Liver (tissue), 9 donors: ENCODE results near the gene PCTP. TPM values are rescaled to one million over a fixed set of nuclear protein-coding genes. Genes with fewer than 3 reads are reported as not detected.

Experiments
- DNase-seq: peaks from one replicate; pipeline ENCODE4 v3.0.0-alpha.2; 2017; ENCODE audit warnings: low spot score
- H3K27ac ChIP-seq, 2 donors: one replicate each; pipeline ENCODE4 v1.7.0; 2013; ENCODE audit warnings: inconsistent platforms in 2 of 2, low read length in 2 of 2, control low read depth in 1 of 2, low read depth in 1 of 2, mild to moderate bottlenecking in 1 of 2
- H3K27me3 ChIP-seq, 4 donors: one replicate each; pipeline versions ENCODE4 v1.6.1 to v1.7.0; 2013; ENCODE audit warnings: low read length in 3 of 4, inconsistent platforms in 1 of 4, mild to moderate bottlenecking in 1 of 4, moderate library complexity in 1 of 4; ENCODE audit not compliant: control insufficient read depth in 4 of 4, insufficient read depth in 4 of 4
- H3K36me3 ChIP-seq, 4 donors: one replicate each; pipeline versions ENCODE4 v1.6.1 to v1.7.0; 2013; ENCODE audit warnings: low read length in 3 of 4, mild to moderate bottlenecking in 3 of 4, low read depth in 1 of 4, moderate library complexity in 1 of 4; ENCODE audit not compliant: control insufficient read depth in 4 of 4, insufficient read depth in 3 of 4
- H3K4me1 ChIP-seq, 4 donors: one replicate each; pipeline versions ENCODE4 v1.6.1 to v1.7.0; 2013; ENCODE audit warnings: low read length in 3 of 4, mild to moderate bottlenecking in 3 of 4, moderate library complexity in 1 of 4; ENCODE audit not compliant: control insufficient read depth in 4 of 4, insufficient read depth in 4 of 4
- H3K4me3 ChIP-seq, 3 donors: one replicate each; pipeline versions ENCODE4 v1.6.1 to v1.7.0; 2013; ENCODE audit warnings: low read length in 3 of 3, control low read depth in 1 of 3, low read depth in 1 of 3, mild to moderate bottlenecking in 1 of 3
- H3K9ac ChIP-seq, 2 donors: one replicate each; pipeline ENCODE4 v1.7.0; 2013; ENCODE audit warnings: low read length in 2 of 2, mild to moderate bottlenecking in 2 of 2, moderate library complexity in 2 of 2, control low read depth in 1 of 2, low read depth in 1 of 2
- H3K9me3 ChIP-seq, 4 donors: one replicate each; pipeline versions ENCODE4 v1.6.1 to v1.7.0; 2013; ENCODE audit warnings: low read length in 3 of 4; ENCODE audit not compliant: control insufficient read depth in 4 of 4
- EGR1 ChIP-seq, 2 donors: IDR thresholded peaks; 2 replicates each; pipeline ENCODE4 v1.6.1; 2016 to 2018; ENCODE audit warnings: antibody characterized with exemption in 2 of 2, low read depth in 2 of 2
- FOXA1 ChIP-seq: IDR thresholded peaks from 2 replicates; pipeline ENCODE4 v1.6.1; 2016; ENCODE audit warnings: antibody characterized with exemption
- FOXA2 ChIP-seq: IDR thresholded peaks from 2 replicates; pipeline ENCODE4 v1.6.1; 2016; ENCODE audit warnings: antibody characterized with exemption
- GABPA ChIP-seq, 2 donors: IDR thresholded peaks in 1 of 2; conservative IDR thresholded peaks in 1 of 2; 2 replicates each; pipeline ENCODE4 v1.6.1; 2016; ENCODE audit warnings: antibody characterized with exemption in 2 of 2, mild to moderate bottlenecking in 1 of 2, moderate library complexity in 1 of 2
- HNF4A ChIP-seq, 2 donors: conservative IDR thresholded peaks; 2 replicates each; pipeline ENCODE4 v1.6.1; 2016; ENCODE audit warnings: antibody characterized with exemption in 2 of 2, mild to moderate bottlenecking in 2 of 2
- HNF4G ChIP-seq: IDR thresholded peaks from 2 replicates; pipeline ENCODE4 v1.6.1; 2016; ENCODE audit warnings: antibody characterized with exemption
- JUND ChIP-seq, 2 donors: IDR thresholded peaks; 2 replicates each; pipeline ENCODE4 v1.6.1; 2016; ENCODE audit warnings: antibody characterized with exemption in 2 of 2
- NR2F2 ChIP-seq: IDR thresholded peaks from 2 replicates; pipeline ENCODE4 v1.6.1; 2016; ENCODE audit warnings: antibody characterized with exemption
- RAD21 ChIP-seq, 2 donors: IDR thresholded peaks; 2 replicates each; pipeline ENCODE4 v1.6.1; 2016; ENCODE audit warnings: antibody characterized with exemption in 2 of 2, mild to moderate bottlenecking in 2 of 2
- RXRA ChIP-seq, 2 donors: IDR thresholded peaks; 2 replicates each; pipeline ENCODE4 v1.6.1; 2017 to 2018; ENCODE audit warnings: antibody characterized with exemption in 2 of 2, mild to moderate bottlenecking in 1 of 2
- SP1 ChIP-seq: IDR thresholded peaks from 2 replicates; pipeline ENCODE4 v1.6.1; 2018; ENCODE audit warnings: antibody characterized with exemption, mild to moderate bottlenecking
- TAF1 ChIP-seq: conservative IDR thresholded peaks from 2 replicates; pipeline ENCODE4 v1.6.1; 2016; ENCODE audit warnings: antibody characterized with exemption, mild to moderate bottlenecking
- YY1 ChIP-seq: IDR thresholded peaks from 2 replicates; pipeline ENCODE4 v1.6.1; 2016; ENCODE audit warnings: antibody characterized with exemption, mild to moderate bottlenecking
- WGBS: extraction: QIAGEN DNeasy Blood & Tissue Kit; methylation state at CpG from one replicate; pipeline ENCODE4 v1.1.7; 2013; 5-methylcytosine and 5-hydroxymethylcytosine counted together
- polyA plus RNA-seq, 2 donors: library from polyadenylated mRNA; stranded (reverse) in 1 of 2; unstranded in 1 of 2; fragments of 200-250 nt in 1 of 2; fragments of >200 nt in 1 of 2; fragmentation: Nextera tagmentation in 1 of 2; extraction: Ambion mirVana in 1 of 2; gene quantifications; one replicate each; pipeline versions ENCODE4 v1.2.1 to v1.2.3, GENCODE V29; 2013 to 2015
- total RNA-seq, 2 donors: library from RNA; depleted of rRNA; stranded (reverse); fragments of >200 nt; gene quantifications; one replicate each; pipeline ENCODE4 v1.2.3, GENCODE V29; 2014
- TF ChIP-seq, protein P1 (sequence below): IDR thresholded peaks from 2 replicates; pipeline ENCODE4 v1.6.1; 2016; ENCODE audit warnings: antibody characterized with exemption
- TF ChIP-seq, protein P2 (sequence below): IDR thresholded peaks from 2 replicates; pipeline ENCODE4 v1.6.1; 2016; ENCODE audit warnings: antibody characterized with exemption
- TF ChIP-seq, protein P3 (sequence below): IDR thresholded peaks from 2 replicates; pipeline ENCODE4 v1.6.1; 2016; ENCODE audit warnings: antibody characterized with exemption, mild to moderate bottlenecking
- TF ChIP-seq, protein P4 (sequence below): fragments of 150-350 bp; IDR thresholded peaks from 2 replicates; pipeline ENCODE4 v1.5.1; 2017; ENCODE audit warnings: improper control_type of control experiment, low read depth, low read length; ENCODE audit not compliant: missing input control
- TF ChIP-seq, protein P5 (sequence below): IDR thresholded peaks from 2 replicates; pipeline ENCODE4 v1.6.1; 2016; ENCODE audit warnings: antibody characterized with exemption
- donor health status: healthy.
- donor health status: healthy.
- donor health status: healthy.
- donor health status: healthy.
- donor health status: healthy.

PCTP gene
- total and polyA plus RNA-seq, 4 donors, result 25.0 to 79.0 (median 55.8) TPM

DNA sequence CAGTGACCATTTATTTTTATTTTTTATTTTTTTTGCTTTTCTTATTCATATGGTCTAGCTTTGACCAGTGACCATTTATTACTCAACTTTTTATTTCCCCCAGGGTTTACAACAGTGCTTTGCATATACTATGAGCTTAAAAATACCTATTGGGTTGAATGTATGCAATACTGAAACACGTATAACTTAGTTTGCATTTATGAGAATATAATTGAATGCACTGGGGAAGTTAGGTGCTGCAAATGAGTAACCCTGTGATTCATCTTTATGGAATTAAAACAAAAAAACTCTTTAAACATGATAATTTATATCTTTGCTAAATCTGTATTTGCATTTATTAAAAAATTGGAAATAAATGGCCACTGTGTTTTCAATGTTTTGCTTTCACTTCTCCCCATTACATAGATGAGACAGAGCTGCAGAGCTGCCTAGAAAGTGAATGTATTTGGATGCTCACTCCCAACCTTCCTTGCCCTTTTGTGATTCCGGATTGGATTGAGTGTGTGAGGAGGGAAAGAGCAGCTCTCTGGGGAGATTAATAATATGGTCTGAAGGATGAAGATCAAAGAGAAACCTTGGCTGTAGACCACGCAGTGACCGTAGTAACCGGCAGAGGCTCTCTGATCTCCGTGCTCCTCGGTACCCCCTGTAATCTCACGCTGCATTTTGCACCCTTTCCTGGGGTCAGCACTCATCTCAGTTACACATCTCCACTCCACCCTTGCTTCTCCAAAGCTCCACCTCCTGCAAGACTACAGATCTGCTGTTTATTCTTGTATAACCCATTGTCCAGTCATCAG, 42.5 kb upstream of the PCTP start:
- TF ChIP-seq RXRA (IDR thresholded peaks at IDR 0.05), result no peak
- TF ChIP-seq, protein P1, sequence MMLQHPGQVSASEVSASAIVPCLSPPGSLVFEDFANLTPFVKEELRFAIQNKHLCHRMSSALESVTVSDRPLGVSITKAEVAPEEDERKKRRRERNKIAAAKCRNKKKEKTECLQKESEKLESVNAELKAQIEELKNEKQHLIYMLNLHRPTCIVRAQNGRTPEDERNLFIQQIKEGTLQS, result no peak
- TF ChIP-seq, protein P2, sequence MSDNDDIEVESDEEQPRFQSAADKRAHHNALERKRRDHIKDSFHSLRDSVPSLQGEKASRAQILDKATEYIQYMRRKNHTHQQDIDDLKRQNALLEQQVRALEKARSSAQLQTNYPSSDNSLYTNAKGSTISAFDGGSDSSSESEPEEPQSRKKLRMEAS, result no peak
- TF ChIP-seq FOXA2, result no peak
- TF ChIP-seq TAF1, result no peak
- no peak for TF ChIP-seq SP1
- TF ChIP-seq, protein P3, sequence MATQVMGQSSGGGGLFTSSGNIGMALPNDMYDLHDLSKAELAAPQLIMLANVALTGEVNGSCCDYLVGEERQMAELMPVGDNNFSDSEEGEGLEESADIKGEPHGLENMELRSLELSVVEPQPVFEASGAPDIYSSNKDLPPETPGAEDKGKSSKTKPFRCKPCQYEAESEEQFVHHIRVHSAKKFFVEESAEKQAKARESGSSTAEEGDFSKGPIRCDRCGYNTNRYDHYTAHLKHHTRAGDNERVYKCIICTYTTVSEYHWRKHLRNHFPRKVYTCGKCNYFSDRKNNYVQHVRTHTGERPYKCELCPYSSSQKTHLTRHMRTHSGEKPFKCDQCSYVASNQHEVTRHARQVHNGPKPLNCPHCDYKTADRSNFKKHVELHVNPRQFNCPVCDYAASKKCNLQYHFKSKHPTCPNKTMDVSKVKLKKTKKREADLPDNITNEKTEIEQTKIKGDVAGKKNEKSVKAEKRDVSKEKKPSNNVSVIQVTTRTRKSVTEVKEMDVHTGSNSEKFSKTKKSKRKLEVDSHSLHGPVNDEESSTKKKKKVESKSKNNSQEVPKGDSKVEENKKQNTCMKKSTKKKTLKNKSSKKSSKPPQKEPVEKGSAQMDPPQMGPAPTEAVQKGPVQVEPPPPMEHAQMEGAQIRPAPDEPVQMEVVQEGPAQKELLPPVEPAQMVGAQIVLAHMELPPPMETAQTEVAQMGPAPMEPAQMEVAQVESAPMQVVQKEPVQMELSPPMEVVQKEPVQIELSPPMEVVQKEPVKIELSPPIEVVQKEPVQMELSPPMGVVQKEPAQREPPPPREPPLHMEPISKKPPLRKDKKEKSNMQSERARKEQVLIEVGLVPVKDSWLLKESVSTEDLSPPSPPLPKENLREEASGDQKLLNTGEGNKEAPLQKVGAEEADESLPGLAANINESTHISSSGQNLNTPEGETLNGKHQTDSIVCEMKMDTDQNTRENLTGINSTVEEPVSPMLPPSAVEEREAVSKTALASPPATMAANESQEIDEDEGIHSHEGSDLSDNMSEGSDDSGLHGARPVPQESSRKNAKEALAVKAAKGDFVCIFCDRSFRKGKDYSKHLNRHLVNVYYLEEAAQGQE, result no peak
- no peak for TF ChIP-seq YY1
- no peak for TF ChIP-seq JUND (IDR thresholded peaks at IDR 0.05)
- TF ChIP-seq GABPA (IDR thresholded peaks at IDR 0.05 in 1 of 2, conservative IDR thresholded peaks at IDR 0.05 in 1 of 2), result no peak
- no peak for TF ChIP-seq FOXA1
- no peak for TF ChIP-seq HNF4G
- H3K4me1 ChIP-seq, result peaks cover 0 to 6% (median 4%) of the 10 kb centered on the region in 4 donors
- WGBS, result 63% methylated on average over 8 of the region's 8 CpGs
- no peaks in the 10 kb centered on the region for H3K27me3 ChIP-seq
- DNase-seq, result no peak
- H3K36me3 ChIP-seq, result no peaks in the 10 kb centered on the region
- H3K9ac ChIP-seq, result no peak overlapping the region
- H3K9me3 ChIP-seq, result no peaks in the 10 kb centered on the region
- no peak overlapping the region for H3K27ac ChIP-seq
- H3K4me3 ChIP-seq, result no peak overlapping the region

DNA sequence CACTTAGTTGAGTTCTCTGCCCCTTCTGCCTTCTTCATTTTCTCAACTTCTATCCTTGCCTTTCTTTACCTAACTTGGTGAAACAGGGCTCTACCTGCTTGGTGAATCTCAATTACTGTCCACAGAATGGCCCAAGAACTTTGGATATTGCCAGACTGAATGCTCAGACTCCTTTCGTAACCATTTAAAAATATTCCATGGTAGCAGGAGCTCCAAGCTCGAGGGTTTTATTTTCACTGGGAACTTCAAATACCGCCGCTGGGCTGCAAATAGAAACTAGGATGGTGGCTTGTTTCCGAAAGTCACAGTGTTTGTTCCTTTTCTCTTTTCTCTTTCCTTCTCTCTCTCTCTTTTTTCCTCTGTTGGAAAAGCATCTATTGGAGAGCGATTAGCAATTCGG, 41.4 kb upstream of the PCTP start:
- TF ChIP-seq FOXA2, result no peak
- TF ChIP-seq EGR1 (IDR thresholded peaks at IDR 0.05; ENCODE audit: low read depth in 2 of 2), result no peak
- no peak for TF ChIP-seq RXRA (IDR thresholded peaks at IDR 0.05)
- TF ChIP-seq HNF4G, result no peak
- TF ChIP-seq, protein P4, sequence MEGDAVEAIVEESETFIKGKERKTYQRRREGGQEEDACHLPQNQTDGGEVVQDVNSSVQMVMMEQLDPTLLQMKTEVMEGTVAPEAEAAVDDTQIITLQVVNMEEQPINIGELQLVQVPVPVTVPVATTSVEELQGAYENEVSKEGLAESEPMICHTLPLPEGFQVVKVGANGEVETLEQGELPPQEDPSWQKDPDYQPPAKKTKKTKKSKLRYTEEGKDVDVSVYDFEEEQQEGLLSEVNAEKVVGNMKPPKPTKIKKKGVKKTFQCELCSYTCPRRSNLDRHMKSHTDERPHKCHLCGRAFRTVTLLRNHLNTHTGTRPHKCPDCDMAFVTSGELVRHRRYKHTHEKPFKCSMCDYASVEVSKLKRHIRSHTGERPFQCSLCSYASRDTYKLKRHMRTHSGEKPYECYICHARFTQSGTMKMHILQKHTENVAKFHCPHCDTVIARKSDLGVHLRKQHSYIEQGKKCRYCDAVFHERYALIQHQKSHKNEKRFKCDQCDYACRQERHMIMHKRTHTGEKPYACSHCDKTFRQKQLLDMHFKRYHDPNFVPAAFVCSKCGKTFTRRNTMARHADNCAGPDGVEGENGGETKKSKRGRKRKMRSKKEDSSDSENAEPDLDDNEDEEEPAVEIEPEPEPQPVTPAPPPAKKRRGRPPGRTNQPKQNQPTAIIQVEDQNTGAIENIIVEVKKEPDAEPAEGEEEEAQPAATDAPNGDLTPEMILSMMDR, result no peak
- TF ChIP-seq YY1, result no peak
- TF ChIP-seq TAF1, result no peak
- TF ChIP-seq, protein P1, result no peak
- no peak for TF ChIP-seq FOXA1
- TF ChIP-seq, protein P2, result no peak
- TF ChIP-seq RAD21 (IDR thresholded peaks at IDR 0.05), result no peak
- TF ChIP-seq JUND (IDR thresholded peaks at IDR 0.05), result no peak
- TF ChIP-seq, protein P3, result no peak
- TF ChIP-seq NR2F2, result no peak
- TF ChIP-seq, protein P5, sequence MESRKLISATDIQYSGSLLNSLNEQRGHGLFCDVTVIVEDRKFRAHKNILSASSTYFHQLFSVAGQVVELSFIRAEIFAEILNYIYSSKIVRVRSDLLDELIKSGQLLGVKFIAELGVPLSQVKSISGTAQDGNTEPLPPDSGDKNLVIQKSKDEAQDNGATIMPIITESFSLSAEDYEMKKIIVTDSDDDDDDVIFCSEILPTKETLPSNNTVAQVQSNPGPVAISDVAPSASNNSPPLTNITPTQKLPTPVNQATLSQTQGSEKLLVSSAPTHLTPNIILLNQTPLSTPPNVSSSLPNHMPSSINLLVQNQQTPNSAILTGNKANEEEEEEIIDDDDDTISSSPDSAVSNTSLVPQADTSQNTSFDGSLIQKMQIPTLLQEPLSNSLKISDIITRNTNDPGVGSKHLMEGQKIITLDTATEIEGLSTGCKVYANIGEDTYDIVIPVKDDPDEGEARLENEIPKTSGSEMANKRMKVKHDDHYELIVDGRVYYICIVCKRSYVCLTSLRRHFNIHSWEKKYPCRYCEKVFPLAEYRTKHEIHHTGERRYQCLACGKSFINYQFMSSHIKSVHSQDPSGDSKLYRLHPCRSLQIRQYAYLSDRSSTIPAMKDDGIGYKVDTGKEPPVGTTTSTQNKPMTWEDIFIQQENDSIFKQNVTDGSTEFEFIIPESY, result no peak
- TF ChIP-seq SP1, result no peak
- no peak for TF ChIP-seq GABPA (IDR thresholded peaks at IDR 0.05 in 1 of 2, conservative IDR thresholded peaks at IDR 0.05 in 1 of 2)
- TF ChIP-seq HNF4A (conservative IDR thresholded peaks at IDR 0.05), result no peak
- WGBS, result 90% methylated on average over 7 of the region's 7 CpGs
- H3K27ac ChIP-seq, result no peak overlapping the region
- no peaks in the 10 kb centered on the region for H3K36me3 ChIP-seq
- DNase-seq, result no peak
- no peak overlapping the region for H3K4me3 ChIP-seq
- no peaks in the 10 kb centered on the region for H3K27me3 ChIP-seq
- no peaks in the 10 kb centered on the region for H3K9me3 ChIP-seq
- H3K4me1 ChIP-seq, result peaks cover 0 to 6% (median 4%) of the 10 kb centered on the region in 4 donors
- H3K9ac ChIP-seq, result no peak overlapping the region
